ENCODE measurements around the gene CERK. TPM values are rescaled to one million over a fixed set of nuclear protein-coding genes. Genes with fewer than 3 reads are reported as not detected.
"Not testable (repeated sequence)": the region's sequence is repeated elsewhere in the genome, so short reads cannot be mapped to it uniquely, and the experiment has no call there.

CERK gene
- total RNA-seq, 1 donor from 2014 or later = 35.1 TPM

DNA sequence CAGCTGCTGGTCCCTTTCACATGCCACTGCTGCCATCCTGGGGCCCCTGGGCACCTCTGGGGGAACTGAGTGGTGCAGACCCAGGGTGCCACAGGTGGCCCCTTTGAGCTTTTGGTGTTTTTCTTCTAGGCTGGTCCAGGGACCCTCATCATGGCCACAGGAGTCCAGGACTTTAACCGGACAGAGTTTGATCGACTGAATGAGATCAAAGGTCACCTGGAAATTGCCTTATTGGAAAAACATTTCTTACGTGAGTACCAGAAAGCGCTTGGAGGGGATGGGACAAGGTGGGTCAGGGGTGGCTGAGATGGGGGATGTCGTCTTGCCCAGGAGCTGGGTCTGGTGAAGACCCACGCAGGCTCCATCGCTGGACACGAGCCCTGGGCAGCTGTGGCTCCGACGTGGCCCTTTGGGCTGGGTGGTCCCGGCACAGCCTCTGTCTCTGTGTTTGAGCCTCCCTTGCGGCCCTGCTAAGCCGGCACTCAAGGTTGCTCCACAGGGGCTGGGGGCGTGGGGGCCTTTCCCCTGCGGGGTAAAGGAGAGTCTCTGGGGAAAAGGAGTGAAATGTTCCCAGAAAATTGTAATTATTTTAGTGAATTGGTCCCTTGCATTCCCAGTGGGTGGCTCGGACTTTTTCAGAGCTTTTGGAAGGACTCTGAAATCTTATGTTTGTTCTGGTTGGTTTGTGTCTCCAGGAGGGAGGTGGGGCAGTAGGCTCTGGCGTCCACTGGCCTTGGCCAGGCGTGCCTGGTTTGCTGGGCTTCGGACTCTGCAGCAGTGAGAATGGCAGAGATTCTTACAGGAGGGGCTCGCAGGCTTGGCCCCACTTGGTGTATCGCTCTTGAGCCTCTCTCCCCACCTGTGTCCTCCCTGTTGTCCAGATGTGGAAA lies 100.1 kb downstream of the CERK start:
- DNase-seq (ENCODE audit: low spot score in 2 of 2) (no peak), FAIRE-seq (no peak)

- no peak for DNase-seq (ENCODE audit: low spot score in 2 of 2)
- FAIRE-seq = no peak
These were observed 101.6 kb downstream of the CERK start for GRCh38 chr22:46636221-46637002.

- DNase-seq (ENCODE audit: low spot score in 2 of 2) (no peak), FAIRE-seq (no peak)
These were observed 102.3 kb downstream of the CERK start for GRCh38 chr22:46635756-46636155.

DNA sequence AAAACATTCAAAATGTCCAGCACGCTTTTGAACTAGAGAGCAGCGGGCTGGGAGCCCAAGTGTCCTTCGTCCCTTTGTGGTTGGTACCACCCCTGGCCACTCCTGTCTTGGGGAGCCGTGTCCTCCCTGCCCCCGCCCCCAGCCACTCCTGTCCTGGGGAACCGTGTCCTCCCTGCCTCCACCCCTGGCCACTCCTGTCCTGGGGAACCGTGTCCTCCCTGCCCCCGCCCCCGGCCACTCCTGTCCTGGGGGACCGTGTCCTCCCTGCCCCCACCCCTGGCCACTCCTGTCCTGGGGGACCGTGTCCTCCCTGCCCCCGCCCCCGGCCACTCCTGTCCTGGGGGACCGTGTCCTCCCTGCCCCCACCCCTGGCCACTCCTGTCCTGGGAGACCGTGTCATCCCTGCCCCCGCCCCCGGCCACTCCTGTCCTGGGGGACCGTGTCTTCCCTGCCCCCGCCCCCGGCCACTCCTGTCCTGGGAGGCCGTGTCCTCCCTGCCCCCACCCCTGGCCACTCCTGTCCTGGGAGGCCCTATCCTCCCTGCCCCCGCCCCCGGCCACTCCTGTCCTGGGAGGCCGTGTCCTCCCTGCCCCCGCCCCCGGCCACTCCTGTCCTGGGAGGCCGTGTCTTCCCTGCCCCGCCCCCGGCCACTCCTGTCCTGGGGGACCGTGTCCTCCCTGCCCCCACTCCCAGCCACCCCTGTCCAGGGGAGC lies 102.9 kb downstream of the CERK start:
- DNase-seq (ENCODE audit: low spot score in 2 of 2); FAIRE-seq: not testable (repeated sequence)

Other genes with a start within 250 kb of the CERK start
- 2.0 TPM for gene CELSR1, start 200.6 kb downstream of the CERK start, total RNA-seq
- gene GRAMD4, start 117.9 kb downstream of the CERK start, total RNA-seq = 49.7 TPM
- 5.3 TPM for gene TBC1D22A, start 24.4 kb upstream of the CERK start, total RNA-seq

Data from frontal cortex (tissue), 4 donors.